ENCODE results near the gene SLC25A45. TPM values are rescaled to one million over a fixed set of nuclear protein-coding genes. Genes with fewer than 3 reads are reported as not detected.

Gene SLC25A45
- total RNA-seq, 2 experiments from 2014 or later: 13.2 to 14.3 TPM

- H3K4me3 Mint-ChIP-seq: no peak overlapping the region
- no peak for DNase-seq
- intact Hi-C loops (cut with DNase I, micrococcal nuclease): no loop called here
- H3K27ac Mint-ChIP-seq: no peak overlapping the region
- H3K27me3 Mint-ChIP-seq: no peaks in the 10 kb centered on the region
- peaks cover 6% of the 10 kb centered on the region for H3K4me1 Mint-ChIP-seq
- no peaks in the 10 kb centered on the region for H3K9me3 Mint-ChIP-seq (ENCODE audit: low read depth)
- POLR2A ChIA-PET: no interaction called here
- peaks cover 25% of the 10 kb centered on the region for H3K36me3 Mint-ChIP-seq (ENCODE audit: low read depth)
- CTCF ChIA-PET: interaction anchor here (1.5 kb wide), 1 partner anchor 12 kb away, joined by 4 read pairs; no protein-coding TSS in a partner anchor
- ATAC-seq: no peak
These were observed 21.2 kb upstream of the SLC25A45 start for GRCh38 chr11:65403607-65404121.

GRCh38 chr11:65402790-65403189 lies 20.3 kb upstream of the SLC25A45 start:
- POLR2A ChIA-PET: interaction anchor here (0.7 kb wide), 1 partner anchor 95 kb away, joined by 6 read pairs; no protein-coding TSS in a partner anchor
- Mint-ChIP-seq H3K27ac (no peak overlapping the region), H3K4me1 (peaks cover 6% of the 10 kb centered on the region), H3K4me3 (no peak overlapping the region), H3K9me3 (ENCODE audit: low read depth) (no peaks in the 10 kb centered on the region), H3K27me3 (no peaks in the 10 kb centered on the region), H3K36me3 (ENCODE audit: low read depth) (peaks cover 28% of the 10 kb centered on the region)
- CTCF ChIA-PET: interaction anchor here (1.1 kb wide), 1 partner anchor 12 kb away, joined by 4 read pairs; no protein-coding TSS in a partner anchor
- DNase-seq: no peak
- ATAC-seq: no peak
- intact Hi-C loops (cut with DNase I, micrococcal nuclease): no loop called here

DNA sequence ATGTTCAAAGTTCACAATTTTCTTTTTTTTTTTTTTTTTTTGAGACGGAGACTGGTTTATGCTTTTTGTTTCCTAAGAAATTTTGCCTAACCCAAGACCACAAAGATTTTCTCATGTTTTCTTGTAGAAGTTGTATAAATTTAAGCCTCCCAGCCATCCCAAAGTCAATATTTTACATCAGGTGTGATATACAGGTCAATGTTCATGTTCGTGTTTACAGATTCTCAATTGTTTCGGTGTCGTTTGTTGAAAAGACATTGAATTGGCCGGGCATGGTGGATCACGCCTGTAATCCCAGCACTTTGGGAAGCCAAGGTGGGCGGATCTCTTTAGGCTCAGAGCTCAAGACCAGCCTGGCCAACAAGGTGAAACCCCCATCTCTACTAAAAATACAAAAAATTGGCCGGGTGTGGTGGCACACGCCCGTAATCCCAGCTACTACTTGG lies 19.4 kb upstream of the SLC25A45 start:
- H3K9me3 Mint-ChIP-seq (ENCODE audit: low read depth): no peaks in the 10 kb centered on the region
- peaks cover 32% of the 10 kb centered on the region for H3K36me3 Mint-ChIP-seq (ENCODE audit: low read depth)
- H3K27me3 Mint-ChIP-seq: no peaks in the 10 kb centered on the region
- no peak overlapping the region for H3K27ac Mint-ChIP-seq
- ATAC-seq: no peak
- no peak for DNase-seq
- POLR2A ChIA-PET: no interaction called here
- H3K4me1 Mint-ChIP-seq: peaks cover 6% of the 10 kb centered on the region
- intact Hi-C loops (cut with DNase I, micrococcal nuclease): no loop called here
- CTCF ChIA-PET: interaction anchor here (0.6 kb wide), 1 partner anchor 63 kb away, joined by 3 read pairs; no protein-coding TSS in a partner anchor
- no peak overlapping the region for H3K4me3 Mint-ChIP-seq

- Mint-ChIP-seq H3K4me1 (peaks cover 6% of the 10 kb centered on the region), H3K36me3 (ENCODE audit: low read depth) (peaks cover 31% of the 10 kb centered on the region), H3K4me3 (no peak overlapping the region), H3K27me3 (no peaks in the 10 kb centered on the region), H3K9me3 (ENCODE audit: low read depth) (no peaks in the 10 kb centered on the region), H3K27ac (no peak overlapping the region)
- DNase-seq (no peak), ATAC-seq (no peak)
- ChIA-PET POLR2A (no interaction called here), CTCF (interaction anchor here (0.6 kb wide), 1 partner anchor 490 kb away, joined by 3 read pairs; no protein-coding TSS in a partner anchor)
- intact Hi-C loops (cut with DNase I, micrococcal nuclease): no loop called here
These were observed 18.8 kb upstream of the SLC25A45 start for GRCh38 chr11:65401073-65401802.

- intact Hi-C loops (cut with DNase I, micrococcal nuclease): no loop called here
- H3K9me3 Mint-ChIP-seq (ENCODE audit: low read depth): no peaks in the 10 kb centered on the region
- H3K36me3 Mint-ChIP-seq (ENCODE audit: low read depth): peaks cover 30% of the 10 kb centered on the region
- no peak overlapping the region for H3K27ac Mint-ChIP-seq
- CTCF ChIA-PET: interaction anchor here (0.6 kb wide), 1 partner anchor 489 kb away, joined by 3 read pairs; no protein-coding TSS in a partner anchor
- POLR2A ChIA-PET: no interaction called here
- ATAC-seq (no peak), DNase-seq (no peak)
- H3K27me3 Mint-ChIP-seq: no peaks in the 10 kb centered on the region
- peaks cover 6% of the 10 kb centered on the region for H3K4me1 Mint-ChIP-seq
- H3K4me3 Mint-ChIP-seq: no peak overlapping the region
These were observed 18.0 kb upstream of the SLC25A45 start for GRCh38 chr11:65400307-65401072.

DNA sequence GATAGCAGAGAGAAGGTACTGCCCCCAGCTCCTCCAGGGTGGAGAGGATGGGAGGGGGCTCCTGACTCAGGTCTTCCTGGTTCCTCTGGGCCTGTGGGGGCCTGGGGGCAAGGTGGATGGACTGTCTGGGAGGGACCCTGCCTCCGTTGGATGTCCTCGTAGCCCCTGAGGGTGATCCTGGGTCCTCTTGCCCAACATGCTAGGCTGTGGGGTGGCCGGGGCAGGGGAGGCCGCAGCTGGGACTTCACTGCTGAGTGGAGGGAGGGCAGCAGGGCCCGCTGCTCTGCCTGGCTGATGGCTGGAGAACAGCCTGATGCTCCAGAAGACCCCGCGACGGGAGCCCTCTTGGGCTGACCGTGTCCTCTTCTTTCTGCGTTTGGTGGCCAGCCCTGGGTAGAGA lies 17.4 kb upstream of the SLC25A45 start:
- no peaks in the 10 kb centered on the region for H3K27me3 Mint-ChIP-seq
- no peak overlapping the region for H3K4me3 Mint-ChIP-seq
- ATAC-seq (no peak), DNase-seq (no peak)
- peaks cover 6% of the 10 kb centered on the region for H3K4me1 Mint-ChIP-seq
- intact Hi-C loops (cut with DNase I, micrococcal nuclease): no loop called here
- H3K9me3 Mint-ChIP-seq (ENCODE audit: low read depth): no peaks in the 10 kb centered on the region
- ChIA-PET CTCF (no interaction called here), POLR2A (no interaction called here)
- H3K27ac Mint-ChIP-seq: no peak overlapping the region
- peaks cover 30% of the 10 kb centered on the region for H3K36me3 Mint-ChIP-seq (ENCODE audit: low read depth)

- Mint-ChIP-seq H3K9me3 (ENCODE audit: low read depth) (no peaks in the 10 kb centered on the region), H3K27ac (no peak overlapping the region), H3K4me3 (no peak overlapping the region), H3K4me1 (peaks cover 6% of the 10 kb centered on the region), H3K36me3 (ENCODE audit: low read depth) (peaks cover 27% of the 10 kb centered on the region), H3K27me3 (no peaks in the 10 kb centered on the region)
- ATAC-seq (no peak), DNase-seq (no peak)
- ChIA-PET POLR2A (no interaction called here), CTCF (no interaction called here)
- intact Hi-C loops (cut with DNase I, micrococcal nuclease): no loop called here
These were observed 16.8 kb upstream of the SLC25A45 start for GRCh38 chr11:65399249-65399648.

- Mint-ChIP-seq H3K4me3 (no peak overlapping the region), H3K9me3 (ENCODE audit: low read depth) (no peaks in the 10 kb centered on the region), H3K4me1 (peaks cover 3% of the 10 kb centered on the region), H3K27me3 (no peaks in the 10 kb centered on the region), H3K36me3 (ENCODE audit: low read depth) (peaks cover 23% of the 10 kb centered on the region), H3K27ac (no peak overlapping the region)
- ChIA-PET CTCF (no interaction called here), POLR2A (no interaction called here)
- intact Hi-C loops (cut with DNase I, micrococcal nuclease): no loop called here
- no peak for ATAC-seq
- no peak for DNase-seq
These were observed 16.0 kb upstream of the SLC25A45 start for GRCh38 chr11:65398362-65398910.

DNA sequence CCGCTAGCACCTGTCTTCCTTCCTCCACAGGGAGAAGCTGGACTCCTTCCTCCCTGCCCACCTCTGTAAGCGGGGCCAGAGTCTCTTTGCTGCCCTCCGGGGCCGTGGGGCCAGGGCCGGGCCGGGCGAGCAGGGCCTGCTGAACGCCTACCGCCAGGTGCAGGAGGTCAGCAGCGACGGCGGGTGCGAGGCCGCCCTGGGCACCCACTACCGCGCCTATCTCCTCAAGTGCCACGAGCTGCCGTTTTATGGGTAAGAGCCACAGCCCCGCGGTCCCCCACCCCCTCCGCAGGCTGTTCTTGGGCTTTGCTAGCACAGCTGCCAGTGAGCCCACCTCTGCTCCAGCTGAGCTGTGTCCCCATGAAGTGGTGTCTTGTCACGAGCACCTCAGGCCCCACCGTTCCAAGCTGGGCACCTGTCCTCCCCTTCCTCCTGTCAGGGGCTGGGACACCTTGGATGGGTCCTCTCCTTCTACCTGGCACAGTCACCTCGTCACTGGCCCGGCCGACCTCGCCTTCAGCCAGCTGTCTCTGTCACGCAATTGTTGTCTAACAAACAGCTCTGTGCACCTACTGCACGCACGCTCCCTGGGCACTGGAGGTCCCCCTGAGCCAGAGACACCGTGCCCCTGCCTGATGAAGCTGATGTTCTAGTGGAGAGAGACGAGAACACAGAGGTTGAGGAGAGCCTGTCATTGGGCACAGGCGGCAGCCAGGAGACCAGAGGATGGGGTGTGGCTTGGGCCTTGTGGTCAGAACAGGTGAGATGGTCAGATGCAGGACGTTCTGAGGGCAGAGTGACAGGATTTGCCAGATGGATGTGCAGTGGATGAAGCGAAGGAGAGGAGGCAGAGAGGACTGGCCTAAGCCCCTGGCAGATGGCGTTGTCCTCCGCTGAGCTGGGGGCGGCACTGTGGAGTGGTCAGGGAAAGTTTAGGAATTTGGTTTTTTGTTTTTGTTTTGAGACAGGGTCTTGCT lies 14.6 kb upstream of the SLC25A45 start:
- CTCF ChIA-PET: interaction anchor here (0.5 to 0.8 kb wide), 3 partner anchors 9 to 146 kb away, joined by 3 to 4 read pairs (median 3); no protein-coding TSS in a partner anchor
- Mint-ChIP-seq H3K27me3 (no peaks in the 10 kb centered on the region), H3K27ac (no peak overlapping the region), H3K9me3 (ENCODE audit: low read depth) (no peaks in the 10 kb centered on the region), H3K4me1 (peaks cover 2% of the 10 kb centered on the region), H3K4me3 (no peak overlapping the region), H3K36me3 (ENCODE audit: low read depth) (peaks cover 23% of the 10 kb centered on the region)
- DNase-seq (no peak), ATAC-seq (no peak)
- intact Hi-C loops (cut with DNase I, micrococcal nuclease): no loop called here
- POLR2A ChIA-PET: no interaction called here

DNA sequence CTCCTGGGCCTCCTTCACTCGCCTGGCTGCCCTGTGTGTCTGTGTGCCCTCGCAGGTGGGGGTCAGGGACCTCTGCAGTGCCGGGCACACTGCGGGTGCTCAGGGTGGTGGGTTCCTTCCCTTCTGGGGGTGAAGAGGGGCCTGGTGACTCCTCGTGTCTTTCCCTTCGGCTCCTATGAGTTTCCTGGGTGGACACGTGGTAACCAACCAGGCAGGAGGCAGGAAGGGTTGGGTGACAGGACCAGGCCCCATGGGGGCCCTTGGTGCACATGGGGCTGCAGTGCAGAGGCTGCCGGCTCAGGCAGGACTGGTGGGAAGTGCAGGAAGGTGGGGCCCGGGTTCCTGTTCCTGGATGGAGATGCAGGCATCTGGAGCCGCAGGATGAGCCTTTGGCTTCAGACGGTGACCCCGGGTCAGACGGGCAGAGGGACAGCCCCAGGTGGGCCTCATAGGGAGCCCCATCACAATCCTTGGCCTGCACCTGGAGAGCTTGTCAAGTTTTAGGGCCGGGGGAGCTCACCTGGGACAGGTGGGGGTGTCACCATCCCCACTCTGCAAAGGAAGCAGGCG lies 13.6 kb upstream of the SLC25A45 start:
- Mint-ChIP-seq H3K4me1 (peaks cover 8% of the 10 kb centered on the region), H3K36me3 (ENCODE audit: low read depth) (peaks cover 26% of the 10 kb centered on the region), H3K9me3 (ENCODE audit: low read depth) (no peaks in the 10 kb centered on the region), H3K27ac (no peak overlapping the region), H3K27me3 (no peaks in the 10 kb centered on the region), H3K4me3 (no peak overlapping the region)
- DNase-seq (no peak), ATAC-seq (no peak)
- ChIA-PET CTCF (interaction anchor here (0.6 kb wide), 1 partner anchor 115 kb away, joined by 4 read pairs; no protein-coding TSS in a partner anchor), POLR2A (no interaction called here)
- intact Hi-C loops (cut with DNase I, micrococcal nuclease): no loop called here

Measured in activated CD4-positive, alpha-beta T cell treated with anti-CD3 and anti-CD28 coated beads for 36 hours (primary cell).